ENCODE measurements around the gene GALNT18.

GALNT18 gene

DNA sequence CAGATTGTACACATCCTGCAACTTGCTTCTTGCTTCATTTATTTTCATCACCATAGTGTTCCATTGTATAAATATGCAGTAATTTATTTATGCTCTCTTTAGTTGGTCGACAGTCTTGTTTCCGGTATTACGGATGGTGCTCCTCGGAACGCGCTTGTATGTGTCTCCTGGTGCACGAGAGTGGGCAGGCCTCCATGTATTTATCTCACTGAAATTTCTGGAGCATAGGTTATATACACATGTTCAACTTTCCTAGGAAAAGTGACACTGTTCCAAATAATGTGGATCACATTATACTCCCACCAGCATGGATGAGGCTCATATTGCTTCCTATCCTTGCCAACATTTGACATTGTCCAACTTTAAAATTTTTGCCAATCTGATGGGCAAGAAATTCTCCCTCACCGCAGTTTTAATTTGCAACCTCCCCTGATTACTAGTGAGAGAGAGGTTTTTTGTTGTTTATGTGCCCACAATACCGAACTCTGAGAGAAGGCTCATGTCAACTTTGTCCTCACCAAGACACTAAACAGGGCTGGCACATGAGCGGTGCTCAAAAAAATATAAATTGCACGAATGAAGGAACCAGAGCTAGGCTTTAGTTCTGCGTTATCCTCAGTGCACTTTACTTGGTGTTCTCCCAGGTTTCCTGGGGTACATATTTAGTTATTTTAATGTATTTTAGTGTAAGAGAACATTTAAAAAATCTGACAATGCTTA is 272.5 kb downstream of the GALNT18 start:
- no peak for TF ChIP-seq FOXM1 (IDR thresholded peaks at IDR 0.05; ENCODE audit: borderline replicate concordance, low read depth)

DNA sequence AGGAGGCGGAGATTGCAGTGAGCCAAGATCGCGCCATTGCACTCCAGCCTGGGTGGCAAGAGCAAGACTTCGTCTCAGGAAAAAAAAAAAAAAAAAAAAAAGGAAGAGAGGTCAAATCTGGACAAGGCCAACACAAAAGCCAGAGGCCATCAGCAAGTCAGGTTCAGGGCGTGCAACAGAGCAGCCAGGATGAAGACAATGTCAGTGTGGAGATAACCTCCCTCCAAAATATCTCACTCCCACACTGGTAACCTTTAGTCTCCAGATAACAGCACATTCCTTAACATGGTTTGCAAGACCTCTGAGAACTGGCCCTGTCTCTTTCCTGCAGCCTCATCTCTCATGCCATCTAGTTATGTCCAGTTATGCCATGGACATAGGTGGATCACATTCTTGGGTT is 273.5 kb downstream of the GALNT18 start:
- TF ChIP-seq USF1 (IDR thresholded peaks at IDR 0.05): no peak
- TF ChIP-seq YY1 (IDR thresholded peaks at IDR 0.05; ENCODE audit: low read depth): no peak
- no peak for TF ChIP-seq NFIC (IDR thresholded peaks at IDR 0.05)
- TF ChIP-seq, protein P1, sequence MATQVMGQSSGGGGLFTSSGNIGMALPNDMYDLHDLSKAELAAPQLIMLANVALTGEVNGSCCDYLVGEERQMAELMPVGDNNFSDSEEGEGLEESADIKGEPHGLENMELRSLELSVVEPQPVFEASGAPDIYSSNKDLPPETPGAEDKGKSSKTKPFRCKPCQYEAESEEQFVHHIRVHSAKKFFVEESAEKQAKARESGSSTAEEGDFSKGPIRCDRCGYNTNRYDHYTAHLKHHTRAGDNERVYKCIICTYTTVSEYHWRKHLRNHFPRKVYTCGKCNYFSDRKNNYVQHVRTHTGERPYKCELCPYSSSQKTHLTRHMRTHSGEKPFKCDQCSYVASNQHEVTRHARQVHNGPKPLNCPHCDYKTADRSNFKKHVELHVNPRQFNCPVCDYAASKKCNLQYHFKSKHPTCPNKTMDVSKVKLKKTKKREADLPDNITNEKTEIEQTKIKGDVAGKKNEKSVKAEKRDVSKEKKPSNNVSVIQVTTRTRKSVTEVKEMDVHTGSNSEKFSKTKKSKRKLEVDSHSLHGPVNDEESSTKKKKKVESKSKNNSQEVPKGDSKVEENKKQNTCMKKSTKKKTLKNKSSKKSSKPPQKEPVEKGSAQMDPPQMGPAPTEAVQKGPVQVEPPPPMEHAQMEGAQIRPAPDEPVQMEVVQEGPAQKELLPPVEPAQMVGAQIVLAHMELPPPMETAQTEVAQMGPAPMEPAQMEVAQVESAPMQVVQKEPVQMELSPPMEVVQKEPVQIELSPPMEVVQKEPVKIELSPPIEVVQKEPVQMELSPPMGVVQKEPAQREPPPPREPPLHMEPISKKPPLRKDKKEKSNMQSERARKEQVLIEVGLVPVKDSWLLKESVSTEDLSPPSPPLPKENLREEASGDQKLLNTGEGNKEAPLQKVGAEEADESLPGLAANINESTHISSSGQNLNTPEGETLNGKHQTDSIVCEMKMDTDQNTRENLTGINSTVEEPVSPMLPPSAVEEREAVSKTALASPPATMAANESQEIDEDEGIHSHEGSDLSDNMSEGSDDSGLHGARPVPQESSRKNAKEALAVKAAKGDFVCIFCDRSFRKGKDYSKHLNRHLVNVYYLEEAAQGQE (IDR thresholded peaks at IDR 0.05; ENCODE audit: low read depth): no peak
- TF ChIP-seq CEBPB (IDR thresholded peaks at IDR 0.05): no peak
- no peak for TF ChIP-seq EGR1 (IDR thresholded peaks at IDR 0.05)
- TF ChIP-seq EP300 (IDR thresholded peaks at IDR 0.05; ENCODE audit: borderline replicate concordance): no peak
- TF ChIP-seq RAD21 (IDR thresholded peaks at IDR 0.05; ENCODE audit: low read depth): no peak
- no peak for TF ChIP-seq ZBTB7A (IDR thresholded peaks at IDR 0.05; ENCODE audit: low read depth)
- no peak for TF ChIP-seq TEAD4 (IDR thresholded peaks at IDR 0.05)
- TF ChIP-seq FOXM1 (IDR thresholded peaks at IDR 0.05; ENCODE audit: borderline replicate concordance, low read depth): no peak
- TF ChIP-seq, protein P2, sequence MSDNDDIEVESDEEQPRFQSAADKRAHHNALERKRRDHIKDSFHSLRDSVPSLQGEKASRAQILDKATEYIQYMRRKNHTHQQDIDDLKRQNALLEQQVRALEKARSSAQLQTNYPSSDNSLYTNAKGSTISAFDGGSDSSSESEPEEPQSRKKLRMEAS (IDR thresholded peaks at IDR 0.05): no peak
- no peak for TF ChIP-seq CREB1 (IDR thresholded peaks at IDR 0.05; ENCODE audit: low read depth)
- no peak for TF ChIP-seq TCF12 (IDR thresholded peaks at IDR 0.05; ENCODE audit: low read depth)
- no peak for TF ChIP-seq TAF1 (IDR thresholded peaks at IDR 0.05; ENCODE audit: low read depth)

DNA sequence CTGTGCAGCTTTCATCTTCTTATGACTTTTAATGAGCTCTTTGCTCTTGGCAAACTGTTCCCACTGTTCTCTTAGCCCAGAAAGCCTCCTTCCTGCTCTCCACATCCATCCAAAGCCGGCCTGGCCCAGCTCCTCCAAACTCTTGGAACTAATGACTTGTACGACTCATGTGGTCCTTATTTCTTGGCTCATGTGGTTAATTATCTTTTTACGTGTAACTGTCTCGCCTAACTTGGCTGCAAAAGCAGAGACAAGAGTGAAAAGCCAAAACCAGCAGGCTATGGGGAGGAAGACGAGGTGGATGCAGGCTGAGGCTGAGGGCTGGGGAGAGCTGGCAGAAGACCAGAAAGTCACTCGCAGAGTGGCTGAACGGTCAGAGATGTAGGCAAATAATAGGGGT is 274.2 kb downstream of the GALNT18 start:
- TF ChIP-seq TCF12 (IDR thresholded peaks at IDR 0.05; ENCODE audit: low read depth) (no peak), USF1 (IDR thresholded peaks at IDR 0.05) (no peak), TAF1 (IDR thresholded peaks at IDR 0.05; ENCODE audit: low read depth) (no peak), YY1 (IDR thresholded peaks at IDR 0.05; ENCODE audit: low read depth) (no peak), ZBTB7A (IDR thresholded peaks at IDR 0.05; ENCODE audit: low read depth) (no peak), EP300 (IDR thresholded peaks at IDR 0.05; ENCODE audit: borderline replicate concordance) (no peak), EGR1 (IDR thresholded peaks at IDR 0.05) (no peak), RAD21 (IDR thresholded peaks at IDR 0.05; ENCODE audit: low read depth) (no peak), CREB1 (IDR thresholded peaks at IDR 0.05; ENCODE audit: low read depth) (no peak), CEBPB (IDR thresholded peaks at IDR 0.05) (no peak), NFIC (IDR thresholded peaks at IDR 0.05) (no peak), FOXM1 (IDR thresholded peaks at IDR 0.05; ENCODE audit: borderline replicate concordance, low read depth) (no peak), TEAD4 (IDR thresholded peaks at IDR 0.05) (no peak)
- TF ChIP-seq, protein P2 (IDR thresholded peaks at IDR 0.05): no peak
- TF ChIP-seq, protein P1 (IDR thresholded peaks at IDR 0.05; ENCODE audit: low read depth): no peak

GRCh38 chr11:11346303-11346702 is 275.5 kb downstream of the GALNT18 start:
- TF ChIP-seq CEBPB (IDR thresholded peaks at IDR 0.05) (no peak), TCF12 (IDR thresholded peaks at IDR 0.05; ENCODE audit: low read depth) (no peak), RAD21 (IDR thresholded peaks at IDR 0.05; ENCODE audit: low read depth) (no peak), USF1 (IDR thresholded peaks at IDR 0.05) (no peak)

- TF ChIP-seq RAD21 (IDR thresholded peaks at IDR 0.05; ENCODE audit: low read depth) (no peak), CREB1 (IDR thresholded peaks at IDR 0.05; ENCODE audit: low read depth) (no peak), FOXM1 (IDR thresholded peaks at IDR 0.05; ENCODE audit: borderline replicate concordance, low read depth) (no peak), ZBTB7A (IDR thresholded peaks at IDR 0.05; ENCODE audit: low read depth) (no peak), USF1 (IDR thresholded peaks at IDR 0.05) (no peak), YY1 (IDR thresholded peaks at IDR 0.05; ENCODE audit: low read depth) (no peak), TCF12 (IDR thresholded peaks at IDR 0.05; ENCODE audit: low read depth) (no peak), TEAD4 (IDR thresholded peaks at IDR 0.05) (no peak), EGR1 (IDR thresholded peaks at IDR 0.05) (no peak), NFIC (IDR thresholded peaks at IDR 0.05) (no peak)
- TF ChIP-seq, protein P2 (IDR thresholded peaks at IDR 0.05): no peak
Observed at GRCh38 chr11:11345099-11345498, 276.7 kb downstream of the GALNT18 start.

Measured in Ishikawa (cell line).